ENCODE results near the gene ZNF644. TPM values are rescaled to one million over a fixed set of nuclear protein-coding genes. Genes with fewer than 3 reads are reported as not detected.

The ZNF644 gene
- polyA plus RNA-seq, 3 donors = 7.0 to 22.2 (median 17.6) TPM

- TF ChIP-seq, protein P1, sequence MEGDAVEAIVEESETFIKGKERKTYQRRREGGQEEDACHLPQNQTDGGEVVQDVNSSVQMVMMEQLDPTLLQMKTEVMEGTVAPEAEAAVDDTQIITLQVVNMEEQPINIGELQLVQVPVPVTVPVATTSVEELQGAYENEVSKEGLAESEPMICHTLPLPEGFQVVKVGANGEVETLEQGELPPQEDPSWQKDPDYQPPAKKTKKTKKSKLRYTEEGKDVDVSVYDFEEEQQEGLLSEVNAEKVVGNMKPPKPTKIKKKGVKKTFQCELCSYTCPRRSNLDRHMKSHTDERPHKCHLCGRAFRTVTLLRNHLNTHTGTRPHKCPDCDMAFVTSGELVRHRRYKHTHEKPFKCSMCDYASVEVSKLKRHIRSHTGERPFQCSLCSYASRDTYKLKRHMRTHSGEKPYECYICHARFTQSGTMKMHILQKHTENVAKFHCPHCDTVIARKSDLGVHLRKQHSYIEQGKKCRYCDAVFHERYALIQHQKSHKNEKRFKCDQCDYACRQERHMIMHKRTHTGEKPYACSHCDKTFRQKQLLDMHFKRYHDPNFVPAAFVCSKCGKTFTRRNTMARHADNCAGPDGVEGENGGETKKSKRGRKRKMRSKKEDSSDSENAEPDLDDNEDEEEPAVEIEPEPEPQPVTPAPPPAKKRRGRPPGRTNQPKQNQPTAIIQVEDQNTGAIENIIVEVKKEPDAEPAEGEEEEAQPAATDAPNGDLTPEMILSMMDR (IDR thresholded peaks at IDR 0.05) = no peak
- Histone ChIP-seq H4K20me1 (ENCODE audit: insufficient read depth, low read length) (peaks cover 29% of the 10 kb centered on the region), H3K4me3 (replicated peaks in 1 of 3; ENCODE audit: low read depth in 2 of 3, low read length in 3 of 3) (no peak overlapping the region), H3K27me3 (ENCODE audit: control insufficient read depth in 2 of 2, insufficient read depth in 2 of 2, low read length in 2 of 2) (no peaks in the 10 kb centered on the region), H3K4me2 (replicated peaks; ENCODE audit: extremely low read depth, low read length, poor library complexity, severe bottlenecking) (no peak overlapping the region), H3K79me2 (ENCODE audit: insufficient read depth, low read length) (peaks cover 41% of the 10 kb centered on the region), H2AFZ (ENCODE audit: insufficient read depth, low read depth, low read length, poor library complexity, severe bottlenecking) (no peak overlapping the region), H3K36me3 (replicated peaks in 1 of 2; ENCODE audit: control insufficient read depth in 1 of 2, insufficient read depth in 2 of 2, low read length in 2 of 2) (peaks cover 36 to 60% of the 10 kb centered on the region in 2 donors), H3K9me3 (replicated peaks in 1 of 2; ENCODE audit: control insufficient read depth in 1 of 2, insufficient read depth in 1 of 2, low read length in 2 of 2) (no peaks in the 10 kb centered on the region), H3K4me1 (ENCODE audit: control insufficient read depth in 1 of 2, insufficient read depth in 2 of 2, low read length in 2 of 2) (no peaks in the 10 kb centered on the region), H3K9ac (ENCODE audit: insufficient read depth, low read length, poor library complexity, severe bottlenecking) (no peak overlapping the region), H3K27ac (ENCODE audit: low read depth in 1 of 2, low read length in 2 of 2) (no peak overlapping the region)
- intact Hi-C loops (cut with micrococcal nuclease) = no loop called here
- H3K9me3 Mint-ChIP-seq = no peaks in the 10 kb centered on the region
- DNase-seq = no peak
- 92% methylated on average over 2 of the region's 2 CpGs for WGBS (ENCODE audit: insufficient coverage)
- no peaks in the 10 kb centered on the region for H3K4me1 Mint-ChIP-seq
- peaks cover 44 to 56% of the 10 kb centered on the region in 2 donors for H3K36me3 Mint-ChIP-seq
- H3K27me3 Mint-ChIP-seq (ENCODE audit: low read depth in 3 of 3) = no peaks in the 10 kb centered on the region
- no peak overlapping the region for H3K4me3 Mint-ChIP-seq
- no peak overlapping the region for H3K27ac Mint-ChIP-seq
Measured at GRCh38 chr1:90940746-90941145, 81.1 kb downstream of the ZNF644 start.

DNA sequence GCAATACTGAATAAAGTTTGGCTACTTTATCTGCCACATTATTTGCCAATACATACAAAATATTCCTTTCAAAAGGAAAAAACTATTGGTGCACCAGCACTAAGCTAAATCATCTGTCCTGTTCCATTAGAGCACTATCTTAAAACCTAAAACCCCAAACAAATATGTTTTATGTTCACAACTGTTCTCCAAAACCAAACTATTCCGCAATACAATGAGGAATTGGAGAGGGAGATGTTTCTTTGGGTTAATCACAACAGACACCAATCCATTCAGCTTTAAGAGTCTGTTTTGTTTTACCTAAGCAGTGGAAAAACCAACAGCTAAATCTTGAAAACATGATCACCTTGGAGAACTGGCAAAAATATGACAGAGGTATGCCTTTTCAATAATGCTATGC is 85.1 kb downstream of the ZNF644 start:
- H4K20me1 ChIP-seq (ENCODE audit: insufficient read depth, low read length) = peaks cover 30% of the 10 kb centered on the region

More for the DNA sequence above, 85.1 kb downstream of the ZNF644 start:
- no peak overlapping the region for H3K27ac ChIP-seq (ENCODE audit: low read depth in 1 of 2, low read length in 2 of 2)
- no peak overlapping the region for H3K4me3 ChIP-seq (replicated peaks in 1 of 3; ENCODE audit: low read depth in 2 of 3, low read length in 3 of 3)
- no peak for DNase-seq
- H3K4me1 ChIP-seq (ENCODE audit: control insufficient read depth in 1 of 2, insufficient read depth in 2 of 2, low read length in 2 of 2) = no peaks in the 10 kb centered on the region
- peaks cover 42 to 78% of the 10 kb centered on the region in 2 donors for H3K36me3 ChIP-seq (replicated peaks in 1 of 2; ENCODE audit: control insufficient read depth in 1 of 2, insufficient read depth in 2 of 2, low read length in 2 of 2)
- Mint-ChIP-seq H3K27me3 (ENCODE audit: low read depth in 3 of 3) (no peaks in the 10 kb centered on the region), H3K27ac (peak overlapping the region in 1 of 7 donors; percentile 1), H3K4me1 (peaks cover 3% of the 10 kb centered on the region), H3K36me3 (peaks cover 50 to 63% of the 10 kb centered on the region in 2 donors), H3K4me3 (no peak overlapping the region), H3K9me3 (peaks cover 0 to 2% (median 0%) of the 10 kb centered on the region in 7 donors)
- peaks cover 26% of the 10 kb centered on the region for H3K79me2 ChIP-seq (ENCODE audit: insufficient read depth, low read length)
- H3K4me2 ChIP-seq (replicated peaks; ENCODE audit: extremely low read depth, low read length, poor library complexity, severe bottlenecking) = no peak overlapping the region
- TF ChIP-seq, protein P1 (IDR thresholded peaks at IDR 0.05) = no peak
- no peaks in the 10 kb centered on the region for H3K9me3 ChIP-seq (replicated peaks in 1 of 2; ENCODE audit: control insufficient read depth in 1 of 2, insufficient read depth in 1 of 2, low read length in 2 of 2)
- WGBS (ENCODE audit: insufficient coverage) = no CpG with 5 or more reads among the region's 1 CpG
- intact Hi-C loops (cut with micrococcal nuclease) = no loop called here
- H3K9ac ChIP-seq (ENCODE audit: insufficient read depth, low read length, poor library complexity, severe bottlenecking) = no peak overlapping the region
- no peaks in the 10 kb centered on the region for H3K27me3 ChIP-seq (ENCODE audit: control insufficient read depth in 2 of 2, insufficient read depth in 2 of 2, low read length in 2 of 2)
- H2AFZ ChIP-seq (ENCODE audit: insufficient read depth, low read depth, low read length, poor library complexity, severe bottlenecking) = no peak overlapping the region

All from CD14-positive monocyte (primary cell).